HG03378 (cell line): Measurements from ENCODE around the gene OR2A7.
"Not testable (repeated sequence)": the region's sequence is repeated elsewhere in the genome, so short reads cannot be mapped to it uniquely, and the experiment has no call there.

Source experiments
- ATAC-seq: cut with Tn5 transposase; IDR thresholded peaks from one replicate; pipeline ENCODE4 v1.9.1; 2021; ENCODE audit warnings: mild to moderate bottlenecking, moderate library complexity; ENCODE audit not compliant: unreplicated experiment

OR2A7 gene

DNA sequence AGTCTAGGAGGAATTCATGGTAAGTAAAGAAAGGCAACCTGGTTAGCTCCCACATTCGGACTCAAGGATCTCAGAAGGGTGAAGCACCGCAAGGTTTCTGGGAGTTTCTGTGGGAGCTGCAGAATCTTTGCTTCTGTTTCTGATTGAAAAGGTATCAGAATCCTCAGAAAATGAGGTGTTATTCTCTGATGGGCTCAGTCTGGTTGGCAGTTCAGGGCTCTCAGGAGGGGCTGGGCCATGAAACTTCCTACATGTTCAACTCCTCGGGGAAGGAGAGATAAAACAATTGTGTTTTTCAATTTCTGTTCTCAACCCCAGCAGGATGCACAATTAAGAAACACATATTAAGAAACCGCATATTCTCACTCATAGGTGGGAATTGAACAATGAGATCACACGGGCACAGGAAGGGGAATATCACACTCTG is 9.1 kb downstream of the OR2A7 start:
- no peak for ATAC-seq

DNA sequence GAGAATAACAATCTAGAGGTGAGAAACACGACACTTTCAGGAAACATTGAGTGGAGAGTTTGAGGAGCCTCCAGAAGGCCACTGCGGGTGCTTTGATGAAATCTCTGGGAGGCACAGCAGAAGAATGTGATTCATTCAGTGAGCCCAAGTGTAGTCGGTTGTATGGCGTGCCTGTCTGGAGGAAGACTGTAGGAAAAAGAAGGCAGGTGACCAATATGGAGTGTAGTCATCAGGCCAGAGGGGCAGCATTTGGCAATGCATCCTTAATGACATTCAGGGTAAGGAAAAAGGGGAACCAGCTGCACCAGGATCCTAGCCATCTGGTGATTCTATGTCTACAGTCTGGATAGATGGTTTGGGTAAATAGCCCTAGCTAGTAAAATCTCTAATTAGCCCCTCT is 12.3 kb downstream of the OR2A7 start:
- ATAC-seq, result not testable (repeated sequence)

DNA sequence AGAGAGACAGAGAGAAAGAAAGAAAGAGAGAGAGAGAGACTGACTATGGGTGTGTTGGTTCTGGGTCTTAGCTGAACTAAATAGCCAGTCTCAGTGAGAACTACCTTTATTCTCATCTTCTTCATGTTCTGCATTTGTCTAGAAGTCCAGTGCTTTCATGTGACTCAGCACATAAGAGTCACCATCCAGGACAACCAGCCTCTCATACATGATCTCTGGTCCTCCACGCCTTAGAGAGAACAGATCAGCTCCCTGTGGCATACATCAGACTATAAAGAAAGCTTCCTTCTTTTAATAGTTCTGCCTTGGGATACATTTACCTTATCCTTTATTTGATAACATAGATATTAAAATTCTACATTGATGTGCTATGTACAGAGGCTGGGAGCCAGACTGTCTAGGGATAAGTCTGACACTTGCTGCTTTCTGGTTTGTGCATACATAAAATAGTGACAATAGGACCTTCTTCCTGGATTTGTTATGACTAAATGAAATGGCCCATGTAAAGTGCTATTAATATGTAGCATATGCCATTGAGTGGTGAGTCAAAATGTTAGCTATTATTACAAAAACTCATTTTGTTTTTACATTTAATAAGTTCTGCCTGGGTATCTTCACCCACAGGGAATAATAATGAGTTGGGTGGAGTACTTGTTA is 16.8 kb downstream of the OR2A7 start:
- ATAC-seq, result not testable (repeated sequence)

DNA sequence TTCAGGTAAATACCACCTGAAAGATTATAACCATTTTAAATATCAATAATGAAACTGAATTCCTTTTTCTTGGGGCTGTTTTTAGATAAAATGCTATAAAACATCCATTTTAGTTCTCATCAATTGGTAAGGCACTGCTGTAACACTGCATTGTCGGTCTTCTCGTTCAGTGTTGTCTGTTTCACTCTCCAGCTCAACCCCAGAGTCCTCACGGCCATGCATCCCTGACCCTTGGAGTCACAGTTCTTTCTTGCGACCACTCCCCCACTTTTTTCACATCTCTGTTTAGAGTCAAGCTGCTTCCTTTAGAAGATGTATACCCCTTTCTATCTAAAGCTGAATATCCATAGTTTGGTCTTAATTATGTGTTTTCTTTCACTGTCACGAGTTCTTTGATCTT is 17.6 kb downstream of the OR2A7 start:
- ATAC-seq, result not testable (repeated sequence)

DNA sequence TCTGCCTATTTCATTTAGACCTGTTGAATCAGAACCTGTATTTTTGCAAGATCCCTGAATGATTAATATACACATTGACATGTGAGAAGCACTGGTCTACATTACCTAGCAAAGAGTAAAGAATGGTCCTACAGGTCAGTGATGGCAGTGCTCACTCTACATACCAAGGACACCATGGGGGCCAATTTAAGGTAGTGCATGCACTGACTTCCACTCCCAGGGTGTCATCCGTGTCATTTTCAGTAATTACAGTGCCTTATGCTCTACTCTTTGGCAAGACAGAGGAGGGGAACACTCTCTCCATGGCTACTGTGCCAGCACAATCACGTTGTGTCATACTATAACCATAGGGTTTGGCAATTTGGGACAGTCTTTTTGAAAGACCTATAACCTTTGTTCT is 19.2 kb downstream of the OR2A7 start:
- ATAC-seq, result not testable (repeated sequence)

DNA sequence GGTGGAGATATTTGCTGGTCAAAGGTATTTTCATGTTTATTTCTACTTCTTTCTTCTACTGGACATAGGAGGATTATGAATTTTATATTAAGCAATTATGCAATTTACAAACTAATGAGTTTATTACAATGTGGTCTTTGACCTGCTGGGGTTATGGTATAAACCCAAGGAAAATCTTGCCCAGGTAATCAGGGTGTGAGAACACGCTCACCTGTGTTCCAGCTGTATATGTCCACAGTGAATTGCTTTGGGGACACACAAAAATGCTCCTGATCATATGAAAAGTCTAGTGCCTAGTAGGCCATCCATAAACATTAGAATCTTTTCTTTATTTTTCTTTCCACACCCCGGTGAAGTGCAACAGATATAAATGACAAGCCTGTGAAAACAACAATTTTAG is 25.2 kb downstream of the OR2A7 start, which contains the start of gene OR2A42:
Gene OR2A42, minus strand, starts transcription at position 241 of the 400 bp plus-strand sequence. CDS start 6,762 bp downstream, outside the sequence.
- ATAC-seq, result not testable (repeated sequence)

DNA sequence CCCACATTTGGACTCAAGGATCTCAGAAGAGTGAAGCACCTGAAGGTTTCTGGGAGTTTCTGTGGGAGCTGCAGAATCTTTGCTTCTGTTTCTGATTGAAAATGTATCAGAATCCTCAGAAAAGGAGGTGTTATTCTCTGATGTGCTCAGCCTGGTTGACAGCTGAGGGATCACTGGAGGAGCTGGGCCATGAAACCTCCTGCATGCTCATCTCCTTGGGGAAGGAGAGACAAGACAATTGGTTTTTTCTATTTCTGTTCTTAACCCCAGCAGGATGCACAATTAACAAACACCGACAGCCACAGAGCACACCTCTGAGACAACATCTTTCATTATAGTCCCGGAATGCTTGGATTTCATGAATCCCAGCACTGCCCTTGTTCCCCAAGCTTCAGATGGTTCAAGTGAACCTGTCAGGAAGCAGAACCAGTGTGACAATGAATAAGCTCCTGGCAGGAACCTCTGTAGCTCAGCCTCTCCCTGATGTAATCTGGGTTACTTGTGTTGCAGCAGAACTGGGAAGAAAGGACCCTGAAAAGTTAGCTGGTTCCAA is 26.0 kb downstream of the OR2A7 start:
- ATAC-seq, result not testable (repeated sequence)

DNA sequence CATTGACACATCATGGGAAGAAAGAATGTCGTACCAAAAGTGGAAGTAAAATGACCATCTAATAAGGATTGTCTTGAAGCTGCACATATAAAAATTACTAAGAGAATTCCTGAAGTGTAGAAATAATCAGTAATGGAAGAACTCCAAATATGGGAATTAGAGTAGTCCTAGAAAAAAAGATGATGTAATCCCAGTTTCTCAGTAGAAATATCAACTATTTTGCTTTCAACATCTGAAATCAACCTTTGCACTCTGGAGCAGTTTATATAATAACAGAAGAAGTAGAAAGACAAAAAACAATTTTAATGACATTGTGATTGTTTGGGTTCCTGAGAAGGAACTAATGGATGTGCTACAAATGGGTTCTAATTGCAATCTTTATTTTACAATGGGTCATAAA is 31.6 kb downstream of the OR2A7 start:
- ATAC-seq, result not testable (repeated sequence)

DNA sequence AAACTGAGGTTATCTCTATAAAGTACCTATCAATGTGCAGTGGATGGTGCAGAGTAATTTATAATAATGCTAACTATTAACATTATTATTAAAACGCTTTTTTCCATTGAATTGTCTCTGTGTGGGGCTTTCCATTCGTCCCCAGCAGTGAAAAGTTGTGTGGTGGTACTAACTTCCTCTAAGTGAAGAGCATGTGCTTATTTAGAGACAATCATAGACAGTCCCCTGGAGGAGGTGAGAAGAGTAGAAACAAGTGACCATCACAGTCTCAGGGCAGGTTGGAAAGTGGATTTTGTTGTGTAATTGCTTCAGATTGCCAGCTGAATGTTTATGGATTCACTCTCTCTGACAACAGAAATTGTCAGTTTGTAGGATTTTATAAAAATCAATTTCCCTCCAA is 33.6 kb downstream of the OR2A7 start:
- not testable (repeated sequence) for ATAC-seq

DNA sequence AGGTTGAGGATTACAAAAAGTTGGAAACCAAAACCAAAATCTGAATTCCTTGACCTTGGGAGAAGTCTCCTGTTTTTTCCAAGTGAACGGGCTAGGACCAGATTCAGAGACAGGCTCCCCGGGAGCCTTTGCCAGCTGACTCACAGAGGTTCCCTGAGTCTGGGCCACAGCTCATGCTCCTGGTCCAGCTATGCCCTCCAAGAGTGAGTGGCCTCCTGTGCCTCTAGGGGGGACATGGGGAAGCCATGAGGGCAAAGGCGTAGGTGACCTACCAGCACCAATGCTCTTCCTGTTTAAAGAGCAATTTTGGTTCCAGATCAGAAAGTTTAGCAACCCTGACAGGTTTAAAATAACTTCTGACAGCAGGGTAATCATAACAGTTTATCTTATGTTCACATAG is 35.8 kb downstream of the OR2A7 start:
- not testable (repeated sequence) for ATAC-seq

DNA sequence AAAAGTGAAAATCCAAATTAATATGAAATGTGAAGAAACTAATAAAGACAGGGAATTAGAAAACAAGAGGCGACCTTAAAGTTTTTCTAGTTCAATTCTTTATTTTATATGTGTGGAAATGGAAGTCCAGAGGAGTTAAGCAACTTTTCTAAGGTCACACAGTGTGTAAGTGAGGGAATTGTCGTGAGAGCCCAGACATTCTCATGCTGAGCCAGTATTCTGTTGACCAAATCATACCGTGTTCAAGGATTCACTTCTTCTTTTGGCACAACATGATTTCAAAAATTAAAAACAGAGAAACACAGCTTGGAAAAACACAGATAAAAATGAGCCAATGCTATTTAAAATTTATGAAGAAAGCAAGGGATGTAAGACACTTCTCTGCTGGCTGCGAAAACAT is 37.7 kb downstream of the OR2A7 start:
- not testable (repeated sequence) for ATAC-seq

DNA sequence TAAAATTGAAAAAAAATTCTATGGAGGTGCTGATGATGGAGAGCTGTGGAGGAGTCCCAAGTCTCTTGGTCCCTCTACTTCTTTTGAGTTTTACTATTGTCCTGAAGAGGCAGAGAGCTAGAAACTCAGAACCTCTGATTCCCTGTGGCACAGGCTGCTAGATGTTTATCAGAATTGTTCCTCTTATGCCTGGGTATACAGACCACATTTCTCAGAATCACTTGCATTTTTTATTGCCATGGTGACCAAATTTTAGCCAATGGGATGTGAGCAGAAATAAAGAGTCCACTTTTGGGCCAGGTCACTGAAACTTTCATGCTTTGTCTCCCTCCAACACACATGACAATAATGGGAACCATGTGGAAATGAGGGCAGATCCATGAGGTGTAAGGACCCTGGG is 40.9 kb downstream of the OR2A7 start:
- not testable (repeated sequence) for ATAC-seq

DNA sequence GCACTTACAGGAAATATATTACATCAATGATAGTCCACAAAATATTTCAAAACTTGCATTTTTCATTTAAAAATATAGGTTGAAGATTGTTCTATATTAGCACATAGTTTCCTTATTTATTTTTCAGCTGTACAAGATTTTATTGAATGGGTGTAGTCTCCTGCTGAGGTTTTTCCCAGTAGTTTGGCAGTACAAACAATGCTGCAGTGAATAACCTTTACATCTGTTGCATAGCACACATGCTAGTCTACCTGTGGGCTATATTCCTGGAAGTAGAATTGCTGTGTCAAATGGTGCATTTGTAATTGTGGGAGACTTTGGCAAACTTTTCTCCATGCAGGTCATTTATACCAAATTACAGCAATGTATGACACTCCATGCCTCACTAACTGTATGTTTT is 44.1 kb downstream of the OR2A7 start:
- ATAC-seq, result not testable (repeated sequence)

DNA sequence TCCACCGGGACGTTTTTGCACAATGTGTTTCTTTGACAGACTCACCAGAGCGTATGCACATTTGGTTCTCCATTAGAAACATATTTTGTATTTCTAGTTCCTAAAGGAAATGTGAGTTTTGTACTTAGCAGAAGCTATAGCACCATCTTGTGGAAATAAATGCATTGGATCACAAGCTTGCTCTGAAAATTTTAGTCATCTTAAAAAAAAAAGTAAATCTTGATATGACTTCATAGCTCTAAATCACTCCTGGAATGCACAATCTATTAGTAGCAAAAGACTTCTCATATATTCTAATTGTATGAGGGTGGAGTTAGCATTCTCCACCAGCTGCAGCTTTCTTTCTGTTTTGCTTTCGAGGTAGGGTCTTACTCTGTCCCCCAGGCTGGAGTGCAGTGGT is 45.4 kb downstream of the OR2A7 start:
- not testable (repeated sequence) for ATAC-seq

DNA sequence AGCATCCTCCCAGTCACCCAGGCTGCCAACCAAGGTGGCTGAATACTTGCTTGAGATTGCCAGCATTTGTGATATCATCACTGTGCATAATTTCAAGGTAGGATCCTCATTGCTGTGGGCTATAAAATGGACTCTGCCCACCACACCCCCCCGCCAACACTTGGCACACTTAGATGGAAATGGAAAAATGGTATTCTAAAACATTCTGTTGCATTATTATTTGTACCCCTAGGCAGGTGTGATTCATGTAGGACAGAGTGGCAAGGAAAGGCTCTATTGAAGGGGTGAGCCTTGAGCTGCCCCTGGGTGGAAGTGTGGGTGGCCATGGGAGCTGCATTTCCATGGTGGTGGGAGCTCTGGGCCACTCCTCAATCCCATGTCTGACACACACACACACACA is 46.0 kb downstream of the OR2A7 start:
- not testable (repeated sequence) for ATAC-seq

DNA sequence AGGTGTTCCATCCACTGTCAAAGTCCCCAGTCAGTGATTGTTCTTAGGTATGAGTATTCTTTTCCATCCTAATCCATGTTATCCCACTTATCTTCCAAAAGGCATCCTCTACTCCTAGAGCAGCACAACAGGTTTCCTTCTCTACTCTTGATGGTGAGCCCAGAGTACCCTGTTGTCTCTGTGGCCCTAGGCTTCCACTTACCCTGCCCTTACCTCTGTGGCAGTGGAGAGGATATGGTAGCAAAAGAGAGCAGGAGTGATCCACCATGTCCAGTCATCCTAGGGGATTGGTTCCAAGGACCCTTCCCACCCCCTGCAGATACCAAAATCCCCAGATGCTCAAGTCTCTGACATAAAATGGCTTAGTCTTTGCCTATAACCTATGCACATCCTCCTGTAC is 47.4 kb downstream of the OR2A7 start:
- ATAC-seq, result not testable (repeated sequence)
